ENCODE measurements around the gene SHH. TPM values are rescaled to one million over a fixed set of nuclear protein-coding genes. Genes with fewer than 3 reads are reported as not detected.

Gene SHH
- total RNA-seq, 1 donor from 2014 or later, result 0.16 TPM

GRCh38 chr7:155787171-155787851 lies 25.0 kb downstream of the SHH start:
- peak overlapping the region; percentile 80 for H3K4me3 Mint-ChIP-seq (ENCODE audit: unreplicated experiment)
- Histone ChIP-seq H3K4me2 (ENCODE audit: low read length) (peak overlapping the region; percentile 88), H3K27ac (ENCODE audit: low read depth, low read length) (no peak overlapping the region), H3K9ac (ENCODE audit: low read length) (peak overlapping the region; percentile 56), H4K20me1 (ENCODE audit: insufficient read depth, low read length) (peaks cover 2% of the 10 kb centered on the region), H3K36me3 (ENCODE audit: insufficient read depth, low read length) (no peaks in the 10 kb centered on the region), H3K27me3 (ENCODE audit: insufficient read depth, low read length) (no peaks in the 10 kb centered on the region), H3K4me3 (ENCODE audit: insufficient read depth, low read depth, low read length) (peak overlapping the region; percentile 42), H3K9me3 (ENCODE audit: insufficient read depth, low read depth, low read length) (no peaks in the 10 kb centered on the region), H2AFZ (ENCODE audit: low read depth, low read length) (no peak overlapping the region), H3K4me1 (ENCODE audit: insufficient read depth, low read length) (no peaks in the 10 kb centered on the region), H3K79me2 (ENCODE audit: insufficient read depth, low read length) (no peaks in the 10 kb centered on the region)
- DNase-seq (ENCODE audit: low read depth) (no peak), FAIRE-seq (no peak)
- H3K36me3 Mint-ChIP-seq (ENCODE audit: low read depth, unreplicated experiment), result peaks cover 12% of the 10 kb centered on the region
- peaks cover 6% of the 10 kb centered on the region for H3K9me3 Mint-ChIP-seq (ENCODE audit: unreplicated experiment)
- peaks cover 2% of the 10 kb centered on the region for H3K27me3 Mint-ChIP-seq (ENCODE audit: low read depth, unreplicated experiment)
- peaks cover 2% of the 10 kb centered on the region for H3K4me1 Mint-ChIP-seq (ENCODE audit: low read depth, unreplicated experiment)
- no peak for TF ChIP-seq EZH2 (IDR thresholded peaks at IDR 0.05; ENCODE audit: insufficient read depth, low read length)
- TF ChIP-seq CTCF (IDR thresholded peaks at IDR 0.05; ENCODE audit: insufficient read depth, low read depth, low read length), result no peak
- peak overlapping the region; percentile 82 for H3K27ac Mint-ChIP-seq (ENCODE audit: unreplicated experiment)

- Histone ChIP-seq H2AFZ (ENCODE audit: low read depth, low read length) (no peak overlapping the region), H3K9me3 (ENCODE audit: insufficient read depth, low read depth, low read length) (no peaks in the 10 kb centered on the region), H3K4me3 (ENCODE audit: insufficient read depth, low read depth, low read length) (no peak overlapping the region), H3K4me2 (ENCODE audit: low read length) (no peak overlapping the region), H4K20me1 (ENCODE audit: insufficient read depth, low read length) (peaks cover 7% of the 10 kb centered on the region), H3K9ac (ENCODE audit: low read length) (no peak overlapping the region), H3K79me2 (ENCODE audit: insufficient read depth, low read length) (no peaks in the 10 kb centered on the region), H3K27ac (ENCODE audit: low read depth, low read length) (no peak overlapping the region), H3K36me3 (ENCODE audit: insufficient read depth, low read length) (no peaks in the 10 kb centered on the region), H3K27me3 (ENCODE audit: insufficient read depth, low read length) (no peaks in the 10 kb centered on the region), H3K4me1 (ENCODE audit: insufficient read depth, low read length) (no peaks in the 10 kb centered on the region)
- TF ChIP-seq CTCF (IDR thresholded peaks at IDR 0.05; ENCODE audit: insufficient read depth, low read depth, low read length) (no peak), EZH2 (IDR thresholded peaks at IDR 0.05; ENCODE audit: insufficient read depth, low read length) (no peak)
- Mint-ChIP-seq H3K36me3 (ENCODE audit: low read depth, unreplicated experiment) (peaks cover 14% of the 10 kb centered on the region), H3K27me3 (ENCODE audit: low read depth, unreplicated experiment) (peaks cover 2% of the 10 kb centered on the region), H3K27ac (ENCODE audit: unreplicated experiment) (no peak overlapping the region), H3K4me3 (ENCODE audit: unreplicated experiment) (peak overlapping the region; percentile 68), H3K9me3 (ENCODE audit: unreplicated experiment) (peaks cover 3% of the 10 kb centered on the region), H3K4me1 (ENCODE audit: low read depth, unreplicated experiment) (peaks cover 2% of the 10 kb centered on the region)
- no peak for FAIRE-seq
- no peak for DNase-seq (ENCODE audit: low read depth)
Observed at GRCh38 chr7:155786491-155786890, 25.8 kb downstream of the SHH start.

- Histone ChIP-seq H3K9ac (ENCODE audit: low read length) (no peak overlapping the region), H3K27ac (ENCODE audit: low read depth, low read length) (no peak overlapping the region), H3K36me3 (ENCODE audit: insufficient read depth, low read length) (no peaks in the 10 kb centered on the region), H3K4me2 (ENCODE audit: low read length) (no peak overlapping the region), H3K9me3 (ENCODE audit: insufficient read depth, low read depth, low read length) (no peaks in the 10 kb centered on the region), H2AFZ (ENCODE audit: low read depth, low read length) (no peak overlapping the region), H3K79me2 (ENCODE audit: insufficient read depth, low read length) (no peaks in the 10 kb centered on the region), H4K20me1 (ENCODE audit: insufficient read depth, low read length) (peaks cover 10% of the 10 kb centered on the region), H3K4me3 (ENCODE audit: insufficient read depth, low read depth, low read length) (no peak overlapping the region), H3K27me3 (ENCODE audit: insufficient read depth, low read length) (no peaks in the 10 kb centered on the region), H3K4me1 (ENCODE audit: insufficient read depth, low read length) (no peaks in the 10 kb centered on the region)
- FAIRE-seq, result no peak
- peak; percentile 72 for DNase-seq (ENCODE audit: low read depth)
- Mint-ChIP-seq H3K36me3 (ENCODE audit: low read depth, unreplicated experiment) (peaks cover 22% of the 10 kb centered on the region), H3K4me3 (ENCODE audit: unreplicated experiment) (no peak overlapping the region), H3K27me3 (ENCODE audit: low read depth, unreplicated experiment) (peaks cover 2% of the 10 kb centered on the region), H3K4me1 (ENCODE audit: low read depth, unreplicated experiment) (peaks cover 2% of the 10 kb centered on the region), H3K9me3 (ENCODE audit: unreplicated experiment) (no peaks in the 10 kb centered on the region), H3K27ac (ENCODE audit: unreplicated experiment) (no peak overlapping the region)
- TF ChIP-seq CTCF (IDR thresholded peaks at IDR 0.05; ENCODE audit: insufficient read depth, low read depth, low read length) (no peak), EZH2 (IDR thresholded peaks at IDR 0.05; ENCODE audit: insufficient read depth, low read length) (no peak)
Observed at GRCh38 chr7:155785536-155785935, 26.7 kb downstream of the SHH start.
